GM12873 (cell line): Measurements from ENCODE around the gene SSX2IP.

Experiments used
- CTCF ChIP-seq: IDR thresholded peaks from 2 replicates; pipeline ENCODE4 v1.5.1; 2012; ENCODE audit warnings: low read depth, mild to moderate bottlenecking, moderate library complexity, low read length, control low read depth; ENCODE audit not compliant: insufficient read depth; ENCODE audit errors: missing control alignments

The SSX2IP gene

DNA sequence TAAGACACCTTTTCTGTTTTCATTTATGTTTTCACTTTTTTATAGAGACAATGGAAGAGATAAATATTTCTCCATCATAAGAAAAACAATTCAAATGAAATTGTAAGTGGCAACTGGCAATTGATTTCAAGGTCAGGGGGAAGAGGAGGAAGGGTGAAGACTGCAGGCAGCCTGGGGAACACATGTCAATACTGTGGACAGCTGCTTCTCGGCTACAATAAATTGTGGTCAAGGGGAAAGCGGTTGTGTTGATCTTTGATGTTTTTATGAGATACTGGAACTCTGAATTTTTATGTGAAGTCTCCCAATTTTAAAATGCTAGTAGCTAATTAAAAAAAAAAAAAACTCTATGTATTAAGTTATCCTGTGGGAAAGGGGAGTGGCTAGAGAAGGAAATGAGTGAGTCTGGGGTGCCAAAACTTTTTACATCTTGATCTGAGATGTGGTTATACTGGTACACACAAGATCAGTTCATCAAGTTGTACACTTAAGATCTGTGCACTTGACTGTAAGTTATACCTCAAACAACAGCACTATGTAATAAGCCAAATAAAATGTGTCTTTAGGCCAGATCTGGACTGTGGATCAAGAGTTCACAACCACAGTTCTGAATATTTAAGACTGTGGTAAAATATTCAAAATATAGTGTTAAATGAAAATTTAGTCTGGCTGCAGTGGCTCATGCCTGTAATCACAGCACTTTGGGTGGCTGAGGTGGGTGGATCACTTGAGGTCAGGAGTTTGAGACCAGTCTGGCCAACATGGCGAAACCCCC, 18.0 kb downstream of the SSX2IP start:
- TF ChIP-seq CTCF: no peak

DNA sequence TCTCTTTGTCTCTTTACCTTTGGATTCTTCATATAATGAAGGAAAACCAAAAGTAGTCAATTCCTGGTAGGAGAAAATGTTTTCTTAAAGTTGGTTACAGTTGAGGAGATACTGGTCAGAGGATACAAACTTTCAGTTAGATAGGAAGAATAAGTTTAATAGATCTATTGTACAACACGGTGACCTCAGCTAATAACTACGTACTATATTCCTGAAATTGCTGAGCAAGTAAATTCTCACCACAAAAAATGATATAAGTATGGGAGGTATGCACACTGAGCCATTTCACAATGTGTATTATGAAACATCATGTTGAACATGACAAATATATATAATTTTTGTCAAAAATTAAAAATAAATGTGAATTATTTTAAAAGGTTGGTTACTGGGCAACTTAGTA, 20.4 kb downstream of the SSX2IP start:
- TF ChIP-seq CTCF: no peak

- no peak for TF ChIP-seq CTCF
Measured at GRCh38 chr1:84668185-84668584, 22.1 kb downstream of the SSX2IP start.

- no peak for TF ChIP-seq CTCF
Measured at GRCh38 chr1:84665703-84666317, 24.5 kb downstream of the SSX2IP start.

- no peak for TF ChIP-seq CTCF
Measured at GRCh38 chr1:84653130-84653677, 37.1 kb downstream of the SSX2IP start.

GRCh38 chr1:84644472-84644871, 45.8 kb downstream of the SSX2IP start:
- TF ChIP-seq CTCF: no peak

- TF ChIP-seq CTCF: no peak
Measured at GRCh38 chr1:84643183-84643582, 47.1 kb downstream of the SSX2IP start.
